ENCODE results near the gene ATG7.

- TF ChIP-seq, protein P1, sequence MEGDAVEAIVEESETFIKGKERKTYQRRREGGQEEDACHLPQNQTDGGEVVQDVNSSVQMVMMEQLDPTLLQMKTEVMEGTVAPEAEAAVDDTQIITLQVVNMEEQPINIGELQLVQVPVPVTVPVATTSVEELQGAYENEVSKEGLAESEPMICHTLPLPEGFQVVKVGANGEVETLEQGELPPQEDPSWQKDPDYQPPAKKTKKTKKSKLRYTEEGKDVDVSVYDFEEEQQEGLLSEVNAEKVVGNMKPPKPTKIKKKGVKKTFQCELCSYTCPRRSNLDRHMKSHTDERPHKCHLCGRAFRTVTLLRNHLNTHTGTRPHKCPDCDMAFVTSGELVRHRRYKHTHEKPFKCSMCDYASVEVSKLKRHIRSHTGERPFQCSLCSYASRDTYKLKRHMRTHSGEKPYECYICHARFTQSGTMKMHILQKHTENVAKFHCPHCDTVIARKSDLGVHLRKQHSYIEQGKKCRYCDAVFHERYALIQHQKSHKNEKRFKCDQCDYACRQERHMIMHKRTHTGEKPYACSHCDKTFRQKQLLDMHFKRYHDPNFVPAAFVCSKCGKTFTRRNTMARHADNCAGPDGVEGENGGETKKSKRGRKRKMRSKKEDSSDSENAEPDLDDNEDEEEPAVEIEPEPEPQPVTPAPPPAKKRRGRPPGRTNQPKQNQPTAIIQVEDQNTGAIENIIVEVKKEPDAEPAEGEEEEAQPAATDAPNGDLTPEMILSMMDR (conservative IDR thresholded peaks at IDR 0.05; ENCODE audit: low read length) = no peak
- TF ChIP-seq EZH2phosphoT487 (IDR thresholded peaks at IDR 0.05; ENCODE audit: borderline replicate concordance, low read depth, low read length) = no peak
Measured at GRCh38 chr3:11569156-11569741, 297.1 kb downstream of the ATG7 start.

All from OCI-LY7 (cell line).